SK-N-SH (cell line): ENCODE results near the gene TANGO6. TPM values are rescaled to one million over a fixed set of nuclear protein-coding genes. Genes with fewer than 3 reads are reported as not detected.

ENCODE experiments used
- CTCF ChIA-PET: fragments of 300-600, 350-600 bp; formaldehyde crosslinking; extraction: SDS; loops from one replicate; lab custom pipeline; 2021; lab: Yijun Ruan, JAX
- POLR2A ChIA-PET: fragments of 350-600 bp; sonication (Branson Sonifier 250); formaldehyde crosslinking; extraction: SDS; loops from one replicate; lab custom pipeline; 2020; ENCODE audit warnings: antibody characterized with exemption, inconsistent platforms; lab: Yijun Ruan, JAX
- DNase-seq: peaks from one replicate; pipeline ENCODE4 v3.0.0; 2012
- H2AFZ ChIP-seq: fragments of 200-600 bp; sonication (generic); 2 replicates; pipeline ENCODE4 v1.8.1; 2016; ENCODE audit warnings: antibody characterized with exemption, mild to moderate bottlenecking, low read depth
- H3F3A ChIP-seq: fragments of 200-600 bp; sonication (generic); replicated peaks from 2 replicates; pipeline ENCODE3; 2016; ENCODE audit warnings: antibody characterized with exemption, mild to moderate bottlenecking; ENCODE audit not compliant: insufficient read depth
- H3K27ac ChIP-seq, 2 experiments: fragments of 200-500 bp in 1 of 2; fragments of 200-600 bp in 1 of 2; sonication (Bioruptor generic) in 1 of 2; sonication (generic), shearing (Covaris generic) in 1 of 2; 2 replicates each; pipeline versions ENCODE4 v1.5.1 to v1.6.1; 2014 to 2016; ENCODE audit warnings: low read depth in 2 of 2, inconsistent platforms in 1 of 2, low read length in 1 of 2, mild to moderate bottlenecking in 1 of 2, mixed read lengths in 1 of 2
- H3K27me3 ChIP-seq: fragments of 200-600 bp; sonication (generic), shearing (Covaris generic); 2 replicates; pipeline ENCODE4 v1.6.1; 2016; ENCODE audit warnings: mixed run types; ENCODE audit not compliant: insufficient read depth
- H3K36me3 ChIP-seq, 2 experiments: fragments of 200-500 bp in 1 of 2; fragments of 200-600 bp in 1 of 2; sonication (Bioruptor generic) in 1 of 2; sonication (generic) in 1 of 2; replicated peaks in 1 of 2; 2 replicates each; pipeline versions ENCODE3 to v1.5.1; 2014 to 2016; ENCODE audit warnings: low read length in 1 of 2, mild to moderate bottlenecking in 1 of 2; ENCODE audit not compliant: insufficient read depth in 2 of 2, control insufficient read depth in 1 of 2
- H3K4me1 ChIP-seq, 2 experiments: fragments of 200-500 bp in 1 of 2; fragments of 200-600 bp in 1 of 2; sonication (Bioruptor generic) in 1 of 2; sonication (generic), shearing (Covaris generic) in 1 of 2; 2 replicates each; pipeline versions ENCODE4 v1.5.1 to v1.6.1; 2014 to 2016; ENCODE audit warnings: low read depth in 1 of 2, low read length in 1 of 2, mixed run types in 1 of 2; ENCODE audit not compliant: insufficient read depth in 2 of 2, control insufficient read depth in 1 of 2
- H3K4me2 ChIP-seq: fragments of 200-600 bp; sonication (generic), shearing (Covaris generic); 2 replicates; pipeline ENCODE4 v1.6.1; 2017; ENCODE audit warnings: mixed run types
- H3K4me3 ChIP-seq, 2 experiments: fragments of 200-500 bp in 1 of 2; fragments of 200-600 bp in 1 of 2; sonication (Bioruptor generic) in 1 of 2; sonication (generic), shearing (Covaris generic) in 1 of 2; 2 replicates each; pipeline versions ENCODE4 v1.5.1 to v1.8.1; 2014 to 2016; ENCODE audit warnings: low read depth in 2 of 2, inconsistent platforms in 1 of 2, low read length in 1 of 2, mild to moderate bottlenecking in 1 of 2, mixed read lengths in 1 of 2, moderate library complexity in 1 of 2
- H3K79me2 ChIP-seq: fragments of 200-600 bp; sonication (generic); 2 replicates; pipeline ENCODE4 v1.8.1; 2017; ENCODE audit warnings: mild to moderate bottlenecking; ENCODE audit not compliant: insufficient read depth
- H3K9ac ChIP-seq: fragments of 200-600 bp; sonication (generic); 2 replicates; pipeline ENCODE4 v1.6.1; 2017; ENCODE audit warnings: mixed run types
- H3K9me2 ChIP-seq: fragments of 200-600 bp; sonication (generic); 2 replicates; pipeline ENCODE4 v1.6.1; 2017; ENCODE audit warnings: mixed run types
- H3K9me3 ChIP-seq: fragments of 200-600 bp; sonication (generic); 2 replicates; pipeline ENCODE4 v1.6.1; 2017; ENCODE audit warnings: mixed run types, mild to moderate bottlenecking, moderate library complexity
- H4K20me1 ChIP-seq: fragments of 200-600 bp; sonication (generic); 2 replicates; pipeline ENCODE4 v1.6.1; 2017; ENCODE audit warnings: mild to moderate bottlenecking, mixed run types; ENCODE audit not compliant: insufficient read depth
- FOXJ3 ChIP-seq: sonication (generic); formaldehyde crosslinking; IDR thresholded peaks from 2 replicates; pipeline ENCODE4 v1.5.1; 2020; ENCODE audit warnings: mild to moderate bottlenecking, missing genetic modification reagents
- FOXM1 ChIP-seq: IDR thresholded peaks from 2 replicates; pipeline ENCODE4 v1.4.0; 2012; ENCODE audit warnings: low read depth, mild to moderate bottlenecking
- MEF2A ChIP-seq: IDR thresholded peaks from 2 replicates; pipeline ENCODE4 v1.4.0; 2012; ENCODE audit warnings: low read depth, borderline replicate concordance
- MXI1 ChIP-seq: IDR thresholded peaks from 2 replicates; pipeline ENCODE4 v1.6.1; 2012; ENCODE audit warnings: mild to moderate bottlenecking, low read depth, low read length, improper control_type of control experiment
- NFIC ChIP-seq: IDR thresholded peaks from 2 replicates; pipeline ENCODE4 v1.4.0; 2012; ENCODE audit warnings: borderline replicate concordance
- PBX3 ChIP-seq: IDR thresholded peaks from 2 replicates; pipeline ENCODE4; 2012
- REST ChIP-seq: IDR thresholded peaks from 2 replicates; pipeline ENCODE4 v1.6.1; 2012; ENCODE audit warnings: mild to moderate bottlenecking, low read depth, low read length, moderate library complexity
- RXRA ChIP-seq: IDR thresholded peaks from 2 replicates; pipeline ENCODE4 v1.4.0; 2012; ENCODE audit warnings: low read depth, mild to moderate bottlenecking, borderline replicate concordance
- SIN3A ChIP-seq: IDR thresholded peaks from 2 replicates; pipeline ENCODE4 v1.6.1; 2012; ENCODE audit warnings: low read depth, mild to moderate bottlenecking, low read length, moderate library complexity, borderline replicate concordance
- SMC3 ChIP-seq: IDR thresholded peaks from 2 replicates; pipeline ENCODE4 v1.6.1; 2012; ENCODE audit warnings: low read depth, low read length, improper control_type of control experiment
- TEAD4 ChIP-seq: IDR thresholded peaks from 2 replicates; pipeline ENCODE4 v1.4.0; 2012; ENCODE audit warnings: mild to moderate bottlenecking, borderline replicate concordance; ENCODE audit not compliant: insufficient read depth
- USF1 ChIP-seq: IDR thresholded peaks from 2 replicates; pipeline ENCODE4 v1.4.0; 2012; ENCODE audit warnings: low read depth, borderline replicate concordance
- YY1 ChIP-seq: IDR thresholded peaks from 2 replicates; pipeline ENCODE4 v1.4.0; 2012; ENCODE audit warnings: low read depth, mild to moderate bottlenecking
- WGBS: methylation state at CpG from one replicate; pipeline ENCODE4 v1.1.6; 2017; ENCODE audit warnings: low lambda C conversion rate; 5-methylcytosine and 5-hydroxymethylcytosine counted together
- polyA plus RNA-seq, 3 experiments: library from polyadenylated mRNA; depleted of rRNA; stranded (reverse); fragments of >200 nt; gene quantifications; 2 replicates each; pipeline ENCODE4 v1.2.3, GENCODE V29; 2012
- TF ChIP-seq, protein P1 (sequence below): fragments of 150-350 bp; IDR thresholded peaks from 2 replicates; pipeline ENCODE4 v1.6.1; 2017; ENCODE audit warnings: antibody characterized with exemption, low read length, low read depth, borderline replicate concordance
- TF ChIP-seq, protein P2 (sequence below): IDR thresholded peaks from 2 replicates; pipeline ENCODE4 v1.4.0; 2012; ENCODE audit warnings: low read depth

Gene TANGO6
- polyA plus RNA-seq, 1 of the 3 experiments (the other 2 are of a cell fraction) = 5.5 TPM

DNA sequence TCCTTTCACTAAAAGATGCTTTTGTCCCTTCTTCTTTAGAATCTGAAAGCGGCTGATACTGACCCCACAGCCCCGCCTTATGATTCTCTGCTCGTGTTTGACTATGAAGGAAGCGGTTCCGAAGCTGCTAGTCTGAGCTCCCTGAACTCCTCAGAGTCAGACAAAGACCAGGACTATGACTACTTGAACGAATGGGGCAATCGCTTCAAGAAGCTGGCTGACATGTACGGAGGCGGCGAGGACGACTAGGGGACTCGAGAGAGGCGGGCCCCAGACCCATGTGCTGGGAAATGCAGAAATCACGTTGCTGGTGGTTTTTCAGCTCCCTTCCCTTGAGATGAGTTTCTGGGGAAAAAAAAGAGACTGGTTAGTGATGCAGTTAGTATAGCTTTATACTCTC is 10.1 kb upstream of the TANGO6 start:
- 72% methylated on average over 14 of the region's 14 CpGs for WGBS
- no peaks in the 10 kb centered on the region for H3F3A ChIP-seq
- H3K9me3 ChIP-seq = no peaks in the 10 kb centered on the region
- H3K27me3 ChIP-seq = no peaks in the 10 kb centered on the region; the same call in 1 of the 2 replicates
- no peaks in the 10 kb centered on the region for H3K9me2 ChIP-seq
- DNase-seq = no peak
- no peak overlapping the region for H3K4me3 ChIP-seq
- H3K9ac ChIP-seq = no peak overlapping the region
- no peaks in the 10 kb centered on the region for H4K20me1 ChIP-seq
- TF ChIP-seq RXRA = no peak
- TF ChIP-seq, protein P1, sequence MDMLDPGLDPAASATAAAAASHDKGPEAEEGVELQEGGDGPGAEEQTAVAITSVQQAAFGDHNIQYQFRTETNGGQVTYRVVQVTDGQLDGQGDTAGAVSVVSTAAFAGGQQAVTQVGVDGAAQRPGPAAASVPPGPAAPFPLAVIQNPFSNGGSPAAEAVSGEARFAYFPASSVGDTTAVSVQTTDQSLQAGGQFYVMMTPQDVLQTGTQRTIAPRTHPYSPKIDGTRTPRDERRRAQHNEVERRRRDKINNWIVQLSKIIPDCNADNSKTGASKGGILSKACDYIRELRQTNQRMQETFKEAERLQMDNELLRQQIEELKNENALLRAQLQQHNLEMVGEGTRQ = no peak
- no peak for TF ChIP-seq SIN3A
- no peak for TF ChIP-seq FOXM1
- TF ChIP-seq REST = no peak
- TF ChIP-seq USF1 = no peak
- TF ChIP-seq NFIC = no peak
- no peak for TF ChIP-seq SMC3
- TF ChIP-seq MXI1 = no peak
- TF ChIP-seq, protein P2, sequence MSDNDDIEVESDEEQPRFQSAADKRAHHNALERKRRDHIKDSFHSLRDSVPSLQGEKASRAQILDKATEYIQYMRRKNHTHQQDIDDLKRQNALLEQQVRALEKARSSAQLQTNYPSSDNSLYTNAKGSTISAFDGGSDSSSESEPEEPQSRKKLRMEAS = no peak
- no peak for TF ChIP-seq PBX3
- no peak for TF ChIP-seq YY1
- no peak for TF ChIP-seq FOXJ3 (CRISPR knock-in tag)
- no peak for TF ChIP-seq MEF2A
- no peak for TF ChIP-seq TEAD4
- H2AFZ ChIP-seq = no peak overlapping the region
- CTCF ChIA-PET = interaction anchor here (0.7 to 3.0 kb wide), 3 partner anchors 11 to 312 kb away, joined by 3 to 14 read pairs (median 3); partner anchors contain the start of gene TANGO6
- no peak overlapping the region for H3K4me2 ChIP-seq
- H3K4me1 ChIP-seq = no peaks in the 10 kb centered on the region
- H3K36me3 ChIP-seq = no peaks in the 10 kb centered on the region
- no peak overlapping the region for H3K27ac ChIP-seq
- POLR2A ChIA-PET = interaction anchor here (0.8 kb wide), 1 partner anchor 473 kb away, joined by 3 read pairs; no protein-coding TSS in a partner anchor
- no peaks in the 10 kb centered on the region for H3K79me2 ChIP-seq
